Measurements from ENCODE around the gene SETBP1.

- TF ChIP-seq ZNF274 (IDR thresholded peaks at IDR 0.05; ENCODE audit: low read depth, low read length): no peak
- no peak for TF ChIP-seq SUZ12 (IDR thresholded peaks at IDR 0.05; ENCODE audit: extremely low read depth, insufficient read depth, insufficient read length)
These were observed 232.2 kb downstream of the SETBP1 start for GRCh38 chr18:44912740-44913478.
